CD4-positive, alpha-beta memory T cell (primary cell): ENCODE measurements around the gene OR10X1. TPM values are rescaled to one million over a fixed set of nuclear protein-coding genes. Genes with fewer than 3 reads are reported as not detected.

Source experiments
- CTCF ChIA-PET: fragments of 350-600 bp; sonication (Branson Sonifier 250); formaldehyde crosslinking; loops from one replicate; lab custom pipeline; 2021; ENCODE audit warnings: inconsistent platforms; ENCODE audit not compliant: partially characterized antibody; lab: Charles Lee
- POLR2A ChIA-PET: fragments of 350-600 bp; sonication (Branson Sonifier 250); formaldehyde crosslinking; loops from one replicate; lab custom pipeline; 2021; ENCODE audit not compliant: partially characterized antibody; lab: Charles Lee
- DNase-seq, 5 donors: peaks; one replicate each; pipeline versions ENCODE4 v3.0.0 to v3.0.0-alpha.2; 2020 to 2022; ENCODE audit warnings: mixed read lengths in 1 of 5
- H3K27ac ChIP-seq: one replicate; pipeline ENCODE4 v1.7.0; 2013; ENCODE audit warnings: low read depth, low read length
- H3K27me3 ChIP-seq: 2 replicates; pipeline ENCODE4 v1.7.0; 2013; ENCODE audit warnings: mild to moderate bottlenecking, low read length, moderate library complexity; ENCODE audit not compliant: insufficient read depth
- H3K36me3 ChIP-seq: 2 replicates; pipeline ENCODE4 v1.7.0; 2013; ENCODE audit warnings: mild to moderate bottlenecking, low read length, moderate library complexity; ENCODE audit not compliant: insufficient read depth
- H3K4me1 ChIP-seq: 2 replicates; pipeline ENCODE4 v1.7.0; 2013; ENCODE audit warnings: mild to moderate bottlenecking, low read length, moderate library complexity; ENCODE audit not compliant: insufficient read depth
- H3K4me3 ChIP-seq, 2 donors: one replicate each; pipeline ENCODE4 v1.7.0; 2013; ENCODE audit warnings: low read length in 2 of 2, mild to moderate bottlenecking in 1 of 2
- H3K9me3 ChIP-seq, 2 donors: one replicate each; pipeline ENCODE4 v1.7.0; 2013; ENCODE audit warnings: low read length in 2 of 2, control low read depth in 1 of 2; ENCODE audit not compliant: control insufficient read depth in 1 of 2
- H3K27ac Mint-ChIP-seq, 7 donors: one replicate each; pipeline ENCODE4 v1.8.0; 2020 to 2021; ENCODE audit warnings: mixed read lengths in 7 of 7, mild to moderate bottlenecking in 6 of 7, inconsistent platforms in 3 of 7, moderate library complexity in 3 of 7
- H3K27me3 Mint-ChIP-seq, 2 donors: one replicate each; pipeline ENCODE4 v1.8.0; 2020 to 2021; ENCODE audit warnings: mixed read lengths in 2 of 2
- H3K36me3 Mint-ChIP-seq, 2 donors: one replicate each; pipeline ENCODE4 v1.8.0; 2020 to 2021; ENCODE audit warnings: mixed read lengths in 2 of 2, inconsistent platforms in 1 of 2, mild to moderate bottlenecking in 1 of 2
- H3K4me1 Mint-ChIP-seq, 4 donors: one replicate each; pipeline ENCODE4 v1.8.0; 2020 to 2021; ENCODE audit warnings: mixed read lengths in 4 of 4, mild to moderate bottlenecking in 1 of 4
- H3K4me3 Mint-ChIP-seq, 8 donors: one replicate each; pipeline ENCODE4 v1.8.0; 2020 to 2021; ENCODE audit warnings: mixed read lengths in 8 of 8, mild to moderate bottlenecking in 7 of 8, moderate library complexity in 6 of 8, inconsistent platforms in 3 of 8
- H3K9me3 Mint-ChIP-seq, 8 donors: one replicate each; pipeline ENCODE4 v1.8.0; 2020 to 2021; ENCODE audit warnings: mixed read lengths in 8 of 8, mild to moderate bottlenecking in 5 of 8, inconsistent platforms in 3 of 8, moderate library complexity in 1 of 8
- intact Hi-C: fragments of 100-400 bp; cut with micrococcal nuclease; formaldehyde crosslinking; loops from one replicate; pipeline ENCODE4 v1.15.1; 2023
- polyA plus RNA-seq, 2 donors: library from polyadenylated mRNA; unstranded; fragments of 300-500 nt; fragmentation: Illumina TruSeq; gene quantifications; one replicate each; pipeline ENCODE4 v1.2.3, GENCODE V29; 2021
- total RNA-seq, 2 experiments: library from RNA; stranded (reverse); gene quantifications; one replicate each; pipeline ENCODE4 v1.2.3, GENCODE V29; 2021

OR10X1 gene
- total and polyA plus RNA-seq, 4 experiments from 2014 or later: not detected

- no peaks in the 10 kb centered on the region for H3K36me3 Mint-ChIP-seq
- Histone ChIP-seq H3K27me3 (peaks cover 3% of the 10 kb centered on the region), H3K36me3 (no peaks in the 10 kb centered on the region), H3K4me3 (no peak overlapping the region), H3K27ac (no peak overlapping the region), H3K9me3 (no peaks in the 10 kb centered on the region), H3K4me1 (no peaks in the 10 kb centered on the region)
- no peak overlapping the region for H3K4me3 Mint-ChIP-seq
- DNase-seq: no peak
- intact Hi-C loops: no loop called here
- H3K9me3 Mint-ChIP-seq: no peaks in the 10 kb centered on the region
- H3K27ac Mint-ChIP-seq: no peak overlapping the region
- POLR2A ChIA-PET: no interaction called here
- H3K4me1 Mint-ChIP-seq: no peaks in the 10 kb centered on the region
- peaks cover 10 to 17% of the 10 kb centered on the region in 2 donors for H3K27me3 Mint-ChIP-seq
- CTCF ChIA-PET: no interaction called here
Observed at GRCh38 chr1:158552296-158552695, 27.4 kb downstream of the OR10X1 start.

DNA sequence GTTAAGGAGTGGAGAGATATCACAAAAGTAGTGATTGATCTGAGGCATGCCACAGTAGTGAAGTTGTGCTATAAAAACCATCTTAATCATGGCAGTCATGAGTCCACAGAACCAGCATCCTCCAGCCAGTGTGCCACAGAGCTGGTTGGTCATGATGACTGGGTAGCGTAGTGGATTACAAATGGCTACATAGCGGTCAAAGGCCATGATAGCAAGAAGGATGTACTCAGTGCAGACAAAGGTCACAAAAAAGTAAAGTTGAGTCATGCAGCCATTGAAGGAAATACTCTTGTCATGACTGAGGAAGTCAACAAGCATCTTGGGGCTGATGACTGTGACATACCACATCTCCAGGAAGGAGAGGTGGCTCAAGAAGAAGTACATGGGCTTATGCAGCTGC is 32.2 kb downstream of the OR10X1 start:
- Histone ChIP-seq H3K4me3 (no peak overlapping the region), H3K27ac (no peak overlapping the region), H3K4me1 (no peaks in the 10 kb centered on the region), H3K36me3 (no peaks in the 10 kb centered on the region), H3K27me3 (peaks cover 3% of the 10 kb centered on the region), H3K9me3 (no peaks in the 10 kb centered on the region)
- Mint-ChIP-seq H3K36me3 (no peaks in the 10 kb centered on the region), H3K27me3 (peaks cover 17 to 26% of the 10 kb centered on the region in 2 donors), H3K9me3 (peaks cover 0 to 3% (median 0%) of the 10 kb centered on the region in 8 donors), H3K27ac (no peak overlapping the region), H3K4me3 (no peak overlapping the region), H3K4me1 (no peaks in the 10 kb centered on the region)
- POLR2A ChIA-PET: no interaction called here
- intact Hi-C loops: no loop called here
- CTCF ChIA-PET: no interaction called here
- no peak for DNase-seq

GRCh38 chr1:158537609-158538008 is 42.1 kb downstream of the OR10X1 start:
- Mint-ChIP-seq H3K27ac (peak overlapping the region in 2 of 7 donors; percentile 15 to 19), H3K27me3 (peaks cover under 1 to 3% of the 10 kb centered on the region in 2 donors)

GRCh38 chr1:158534496-158534895 is 45.2 kb downstream of the OR10X1 start:
- H3K27ac Mint-ChIP-seq: no peak overlapping the region
- POLR2A ChIA-PET: no interaction called here
- H3K4me1 Mint-ChIP-seq: peaks cover 0 to 5% (median 2%) of the 10 kb centered on the region in 4 donors
- Histone ChIP-seq H3K27ac (no peak overlapping the region), H3K4me3 (no peak overlapping the region), H3K36me3 (no peaks in the 10 kb centered on the region), H3K27me3 (no peaks in the 10 kb centered on the region), H3K9me3 (no peaks in the 10 kb centered on the region), H3K4me1 (no peaks in the 10 kb centered on the region)
- no peaks in the 10 kb centered on the region for H3K9me3 Mint-ChIP-seq
- H3K36me3 Mint-ChIP-seq: no peaks in the 10 kb centered on the region
- no peak for DNase-seq
- intact Hi-C loops: no loop called here
- CTCF ChIA-PET: no interaction called here
- peaks cover 6 to 7% of the 10 kb centered on the region in 2 donors for H3K27me3 Mint-ChIP-seq
- H3K4me3 Mint-ChIP-seq: no peak overlapping the region

More at GRCh38 chr1:158537609-158538008, 42.1 kb downstream of the OR10X1 start:
- Mint-ChIP-seq H3K4me3 (no peak overlapping the region), H3K9me3 (no peaks in the 10 kb centered on the region), H3K36me3 (no peaks in the 10 kb centered on the region), H3K4me1 (peaks cover 0 to 5% (median 2%) of the 10 kb centered on the region in 4 donors)
- intact Hi-C loops: no loop called here
- H3K9me3 ChIP-seq: no peaks in the 10 kb centered on the region
- H3K27me3 ChIP-seq: no peaks in the 10 kb centered on the region
- no peak for DNase-seq
- POLR2A ChIA-PET: no interaction called here
- no peak overlapping the region for H3K27ac ChIP-seq
- H3K4me1 ChIP-seq: no peaks in the 10 kb centered on the region
- H3K4me3 ChIP-seq: no peak overlapping the region
- CTCF ChIA-PET: no interaction called here
- H3K36me3 ChIP-seq: no peaks in the 10 kb centered on the region

Other genes starting within 250 kb of the OR10X1 start
- gene CD1B, start 248.4 kb downstream of the OR10X1 start, total RNA-seq: not detected
- gene CD1B, start 248.4 kb downstream of the OR10X1 start, polyA plus RNA-seq: not detected
- not detected for gene CD1E, start 226.0 kb downstream of the OR10X1 start, total RNA-seq
- gene CD1E, start 226.0 kb downstream of the OR10X1 start, polyA plus RNA-seq: not detected
- gene OR10T2, start 180.4 kb downstream of the OR10X1 start, total RNA-seq: not detected
- gene OR10T2, start 180.4 kb downstream of the OR10X1 start, polyA plus RNA-seq: not detected
- not detected for gene OR10K2, start 153.7 kb downstream of the OR10X1 start, total RNA-seq
- gene OR10K2, start 153.7 kb downstream of the OR10X1 start, polyA plus RNA-seq: not detected
- not detected for gene OR10K1, start 118.1 kb downstream of the OR10X1 start, total RNA-seq
- gene OR10K1, start 118.1 kb downstream of the OR10X1 start, polyA plus RNA-seq: not detected
- not detected for gene OR10R2, start 107.7 kb downstream of the OR10X1 start, total RNA-seq
- gene OR10R2, start 107.7 kb downstream of the OR10X1 start, polyA plus RNA-seq: not detected
- gene OR6Y1, start 25.5 kb downstream of the OR10X1 start, total RNA-seq: not detected
- not detected for gene OR6Y1, start 25.5 kb downstream of the OR10X1 start, polyA plus RNA-seq
- gene OR6P1, start 9.3 kb downstream of the OR10X1 start, total RNA-seq: not detected
- gene OR6P1, start 9.3 kb downstream of the OR10X1 start, polyA plus RNA-seq: not detected
- not detected for gene OR10Z1, start 25.4 kb upstream of the OR10X1 start, total RNA-seq
- gene OR10Z1, start 25.4 kb upstream of the OR10X1 start, polyA plus RNA-seq: not detected
- not detected for gene SPTA1, start 106.8 kb upstream of the OR10X1 start, total RNA-seq
- not detected for gene SPTA1, start 106.8 kb upstream of the OR10X1 start, polyA plus RNA-seq
- gene OR6K2, start 120.8 kb upstream of the OR10X1 start, total RNA-seq: not detected
- gene OR6K2, start 120.8 kb upstream of the OR10X1 start, polyA plus RNA-seq: not detected
- not detected for gene OR6K3, start 140.8 kb upstream of the OR10X1 start, total RNA-seq
- not detected for gene OR6K3, start 140.8 kb upstream of the OR10X1 start, polyA plus RNA-seq
- gene OR6K6, start 174.8 kb upstream of the OR10X1 start, total RNA-seq: not detected
- gene OR6K6, start 174.8 kb upstream of the OR10X1 start, polyA plus RNA-seq: not detected
- gene OR6N1, start 192.3 kb upstream of the OR10X1 start, total RNA-seq: not detected
- not detected for gene OR6N1, start 192.3 kb upstream of the OR10X1 start, polyA plus RNA-seq
- not detected for gene OR6N2, start 201.3 kb upstream of the OR10X1 start, total RNA-seq
- not detected for gene OR6N2, start 201.3 kb upstream of the OR10X1 start, polyA plus RNA-seq